ENCODE measurements around the gene TKT.
"Not testable (repeated sequence)": the region's sequence is repeated elsewhere in the genome, so short reads cannot be mapped to it uniquely, and the experiment has no call there.

TKT gene

DNA sequence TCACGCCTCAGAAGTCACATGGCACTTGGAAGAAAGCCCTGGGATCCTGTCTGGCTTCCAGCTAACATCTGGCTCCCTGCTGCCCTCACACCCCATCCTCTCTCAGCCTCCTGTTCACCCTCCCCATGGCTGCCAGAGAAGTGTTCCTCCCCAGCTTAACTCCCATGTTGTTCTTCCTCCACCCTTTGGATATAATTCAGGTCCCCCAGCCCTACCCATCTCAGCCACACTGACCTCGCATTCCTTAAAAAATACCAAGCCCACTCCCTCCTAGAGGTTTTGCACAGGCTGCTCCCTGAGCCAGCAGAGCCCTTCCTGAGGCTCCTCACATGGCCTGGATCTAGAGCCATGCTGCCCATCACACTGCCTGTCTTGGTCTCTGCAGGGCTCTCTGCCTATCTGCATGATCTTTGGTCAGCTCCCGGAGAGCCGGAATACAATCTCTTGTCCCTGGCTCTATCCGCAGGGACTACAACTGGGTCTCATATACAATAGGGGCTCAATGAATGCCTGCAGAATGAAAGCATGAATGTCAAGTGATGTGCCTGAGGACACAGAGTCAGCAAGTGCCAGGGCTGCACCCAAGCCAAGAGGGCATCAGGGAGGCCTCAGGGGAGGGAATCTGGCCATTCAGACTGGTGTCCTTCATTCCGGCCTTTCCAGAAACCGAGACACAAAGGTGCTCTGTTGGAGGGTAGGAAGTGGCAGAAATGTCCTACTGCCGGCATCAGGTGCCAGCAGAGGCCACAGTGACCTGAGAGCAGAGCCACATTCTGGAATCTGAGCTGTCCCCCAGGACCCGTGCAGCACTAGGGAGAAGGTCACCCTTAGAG, 3.8 kb upstream of the TKT start:
- DNase-seq = no peak

DNA sequence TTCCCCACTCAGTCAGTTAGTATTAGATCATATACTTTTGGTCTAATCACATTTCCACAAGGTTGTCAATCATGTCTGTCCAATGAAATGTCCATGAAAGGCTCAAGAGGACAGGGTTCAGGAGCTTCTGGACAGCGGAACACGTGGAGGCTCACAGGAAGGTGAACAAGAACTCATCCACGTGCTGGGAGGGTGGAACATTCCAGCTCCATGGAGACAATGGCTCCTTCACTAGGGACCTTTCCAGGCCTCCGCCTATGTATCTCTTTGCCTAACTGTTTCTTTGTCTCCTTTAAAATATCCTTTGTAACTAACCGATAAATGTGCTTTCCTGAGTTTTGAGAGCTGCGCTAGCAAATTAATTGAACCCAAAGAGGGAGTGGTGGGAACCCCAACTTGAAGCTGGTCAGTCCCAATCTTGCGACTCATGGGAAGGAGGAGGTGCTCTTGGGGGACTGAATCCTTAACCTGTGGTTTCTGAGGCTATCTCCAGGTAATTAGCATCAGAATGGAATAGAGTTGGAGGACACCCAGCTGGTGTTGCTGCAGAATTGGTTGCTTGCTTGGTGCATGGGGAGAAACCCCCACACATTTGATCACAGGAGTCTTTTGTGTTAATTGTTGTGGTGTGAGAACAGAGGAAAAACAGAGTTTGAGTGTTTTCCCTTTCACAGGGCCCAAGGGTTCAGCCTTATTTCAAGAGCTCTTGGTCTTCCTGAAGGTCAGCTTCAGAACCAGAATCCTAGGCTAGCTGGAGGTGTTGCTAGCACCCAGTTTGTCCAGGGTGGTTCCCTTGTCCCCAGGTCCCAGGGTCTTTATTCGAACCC, 3.0 kb upstream of the TKT start:
- no peak for DNase-seq

DNA sequence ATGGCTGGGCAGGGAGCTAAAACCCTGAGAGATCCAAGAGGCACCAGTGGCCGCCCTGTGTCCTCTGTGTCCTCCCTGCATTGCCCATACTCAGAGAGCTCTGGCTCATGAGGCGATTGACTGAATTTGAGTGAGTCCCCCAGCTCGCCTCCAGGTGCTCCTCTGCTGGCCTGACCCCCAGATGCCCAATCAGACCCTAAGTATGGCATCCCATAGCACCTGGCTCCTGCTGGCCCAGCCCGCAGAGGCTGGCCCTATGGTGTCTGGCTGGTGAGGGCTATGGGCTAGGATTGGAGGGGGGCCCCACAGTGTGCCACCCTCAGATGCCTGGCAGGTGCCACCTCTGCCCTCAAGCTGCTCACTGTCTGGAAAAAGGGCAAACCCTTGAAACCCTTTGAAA, 1.6 kb upstream of the TKT start:
- no peak for DNase-seq

DNA sequence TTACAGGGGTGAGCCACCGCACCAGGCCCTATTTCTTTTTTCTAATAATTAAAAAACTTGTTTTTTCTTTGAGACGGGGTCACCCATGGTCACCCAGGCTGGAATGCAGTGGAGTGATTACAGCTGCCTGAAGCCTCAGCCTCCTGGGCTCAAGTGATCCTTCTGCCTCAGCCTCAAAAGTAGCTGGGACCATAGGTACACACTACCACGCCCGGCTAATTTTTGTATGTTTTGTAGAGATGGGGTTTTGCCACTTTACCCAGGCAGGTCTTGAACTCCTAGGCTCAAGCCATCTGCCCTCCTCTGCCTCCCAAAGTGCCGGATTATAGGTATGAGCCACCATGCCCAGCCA, 858 bp upstream of the TKT start:
- no peak for DNase-seq

DNA sequence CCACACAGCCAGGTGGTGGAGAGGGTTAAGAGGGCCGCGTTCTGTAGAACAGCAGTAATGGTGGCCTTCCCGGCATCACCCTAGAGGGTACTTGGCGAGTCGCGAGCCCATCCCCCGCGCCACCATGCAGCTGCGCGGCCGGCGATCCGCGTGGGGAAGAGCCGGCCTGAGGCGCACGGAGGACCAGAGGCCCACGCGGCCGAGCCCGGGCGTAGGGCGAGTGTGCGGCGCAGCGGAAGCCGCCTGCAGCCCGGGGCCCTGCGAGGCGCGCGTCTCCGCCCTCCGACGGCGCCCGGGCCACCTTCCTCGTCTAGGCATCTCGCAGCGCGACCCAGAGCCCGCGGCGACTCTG, 423 bp downstream of the TKT start:
- DNase-seq = peak; percentile 38

DNA sequence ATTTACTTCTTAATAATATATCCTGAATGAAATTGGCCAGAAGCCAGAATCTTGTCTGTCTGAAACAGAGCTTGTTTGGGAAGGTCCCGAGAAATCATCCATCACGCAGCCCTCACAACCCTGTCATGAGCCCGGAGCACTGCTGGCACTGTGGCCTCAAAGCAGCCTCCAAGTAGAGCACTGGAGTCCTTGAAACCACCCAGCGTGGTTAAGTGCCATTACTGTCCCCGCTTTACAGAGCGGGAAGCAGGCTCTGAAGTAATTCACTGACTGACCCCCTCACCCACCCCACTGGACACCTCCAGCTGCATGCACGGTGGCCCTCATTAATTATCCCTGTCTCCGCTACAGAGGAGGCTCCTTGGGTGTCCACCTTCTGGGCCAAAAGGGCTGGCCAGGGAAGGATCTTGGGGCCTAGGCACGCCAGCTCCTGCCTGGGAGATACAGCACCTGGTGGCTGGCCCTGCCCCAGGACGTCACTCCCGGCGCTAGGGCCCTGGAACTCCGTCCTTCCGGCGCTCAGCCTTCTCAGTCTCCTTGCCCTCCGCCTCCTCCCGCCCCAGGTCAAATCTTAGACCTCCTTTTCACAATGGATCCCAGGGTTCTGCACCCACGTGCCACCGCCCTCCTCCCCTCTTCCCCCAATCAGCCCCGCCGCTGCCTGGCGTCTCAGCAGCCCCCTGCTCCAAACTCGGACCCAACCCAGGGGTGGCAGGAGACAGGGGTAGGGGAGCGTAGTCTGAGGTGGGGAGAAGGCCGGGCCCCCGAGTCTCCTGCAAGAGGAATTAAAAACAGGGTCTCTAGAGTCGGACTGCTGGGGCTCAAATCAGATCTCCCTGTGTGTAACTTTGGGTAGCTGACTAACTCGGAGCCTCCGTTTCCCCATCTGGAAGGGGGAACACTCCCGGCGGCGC, 1.1 kb downstream of the TKT start:
- DNase-seq = peak; percentile 43

DNA sequence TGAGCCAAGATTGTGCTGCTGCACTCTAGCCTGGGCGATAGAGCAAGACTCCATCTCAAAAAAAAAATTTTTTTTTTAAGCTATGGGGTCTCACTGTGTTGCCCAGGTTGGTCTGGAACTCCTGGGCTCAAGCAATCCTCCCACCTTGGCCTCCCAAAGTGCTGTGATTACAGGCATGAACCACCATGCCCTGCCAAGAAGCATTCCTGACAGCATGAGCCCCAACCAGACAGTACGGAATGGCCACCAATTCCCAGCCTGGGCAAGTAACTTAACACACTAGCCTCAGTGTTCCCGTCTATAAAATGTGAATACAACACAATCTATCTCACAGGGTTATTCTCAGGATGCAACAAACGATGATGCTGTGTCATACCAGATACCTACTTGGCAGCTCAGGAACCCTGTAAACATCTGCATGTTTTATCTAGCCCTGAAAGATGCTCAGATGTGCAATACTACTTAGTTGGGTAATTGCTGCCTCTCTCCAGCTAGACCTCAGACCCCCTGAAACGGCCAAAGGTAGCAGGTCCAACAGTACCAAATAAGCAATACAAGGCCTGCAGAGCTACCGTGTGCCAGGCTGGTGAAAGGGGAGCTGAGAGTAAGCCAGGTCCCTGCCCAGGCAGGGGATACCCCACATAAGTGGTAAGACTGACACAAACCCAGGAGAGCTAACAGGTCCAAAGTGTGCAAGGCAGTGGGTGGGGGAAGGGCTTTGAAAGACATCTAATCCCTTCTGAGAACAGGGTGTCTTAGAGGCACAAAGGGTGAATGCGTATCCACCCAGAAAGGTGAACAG, 1.9 kb downstream of the TKT start:
- no peak for DNase-seq

DNA sequence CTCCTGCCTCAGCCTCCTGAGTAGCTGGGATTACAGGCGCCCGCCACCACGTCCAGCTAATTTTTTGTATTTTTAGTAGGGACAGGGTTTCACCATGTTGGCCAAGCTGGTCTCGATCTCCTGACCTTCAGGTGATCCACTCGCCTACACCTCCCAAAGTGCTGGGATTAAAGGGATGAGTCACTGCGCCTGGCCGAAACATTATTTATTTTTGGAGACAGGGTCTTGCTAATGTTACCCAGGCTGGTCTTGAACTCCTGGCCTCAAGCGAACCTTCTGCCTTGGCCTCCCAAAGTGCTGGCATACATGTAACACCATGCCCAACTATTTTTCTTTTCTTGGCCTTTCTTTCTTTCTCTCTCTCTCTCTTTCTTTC, 2.9 kb downstream of the TKT start:
- DNase-seq = not testable (repeated sequence)

DNA sequence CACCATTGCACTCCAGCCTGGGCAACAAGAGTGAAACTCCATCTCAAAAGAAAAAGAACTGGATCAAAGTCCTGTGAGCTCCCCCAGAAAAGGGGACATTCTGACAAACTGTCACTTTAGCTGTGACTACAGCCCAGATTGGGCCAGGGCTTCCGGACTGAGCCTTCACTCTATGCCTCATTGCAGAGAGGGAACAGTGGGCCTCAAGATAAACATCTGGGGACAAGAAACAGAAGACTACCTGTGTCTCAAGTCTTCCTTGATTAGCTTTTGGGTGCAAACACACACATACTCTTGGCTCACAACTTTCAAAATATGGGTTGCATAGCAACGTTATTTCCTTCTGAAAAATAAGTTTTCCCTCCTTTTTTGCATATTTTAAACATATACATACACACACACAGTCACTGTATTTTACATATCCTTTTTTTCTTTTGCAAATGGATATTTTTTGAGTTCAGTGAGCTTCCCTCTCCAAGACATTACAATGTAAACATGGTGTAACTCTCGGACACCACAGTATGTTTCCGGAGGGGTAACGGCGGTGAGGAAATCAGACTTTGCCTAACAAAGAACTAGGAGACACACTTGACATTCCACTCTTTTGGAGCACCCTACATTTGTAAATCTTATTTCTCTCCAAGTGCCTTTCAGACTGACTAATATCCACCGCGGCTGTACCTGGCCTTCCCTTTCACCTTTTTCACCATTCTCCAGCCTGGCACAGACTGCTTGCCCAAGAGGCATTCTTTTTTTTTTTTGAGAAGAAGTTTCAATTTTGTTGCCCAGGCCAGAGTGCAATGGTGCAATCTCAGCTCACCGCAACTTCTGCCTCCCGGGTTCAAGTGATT, 3.5 kb downstream of the TKT start:
- DNase-seq = no peak

DNA sequence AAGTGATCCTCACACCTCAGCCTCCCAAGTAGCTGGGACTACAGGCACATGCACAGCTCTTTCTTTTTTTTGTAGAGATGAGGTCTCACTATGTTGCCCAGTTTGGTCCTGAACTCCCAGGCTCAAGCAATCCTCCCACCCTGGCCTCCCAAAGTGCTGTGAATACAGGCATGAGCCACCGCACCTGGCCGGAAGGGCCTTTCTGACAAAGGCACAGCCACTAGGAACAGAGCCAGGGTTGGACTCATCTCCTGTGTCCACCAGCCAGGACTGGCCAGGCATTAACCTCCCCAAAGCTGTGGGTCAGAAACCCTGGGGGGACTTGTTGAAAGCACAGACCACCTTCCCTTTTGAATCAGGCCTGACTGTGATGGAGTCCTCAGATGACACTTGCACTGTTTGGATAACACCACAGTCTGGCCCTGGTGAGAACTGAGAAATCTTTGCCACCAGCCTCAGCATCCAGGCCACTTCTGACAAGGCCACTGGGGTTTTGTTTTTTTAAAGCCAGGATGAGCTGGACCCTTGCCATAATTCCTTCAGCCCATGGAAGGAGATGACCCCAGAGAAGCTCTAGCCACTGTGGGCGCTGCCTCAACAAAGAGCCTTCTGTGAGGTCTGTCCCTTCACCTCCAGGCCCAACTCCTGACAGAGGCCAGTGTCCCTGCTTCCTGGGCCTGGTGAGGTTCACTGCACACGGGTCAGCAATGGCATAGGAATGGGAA, 4.8 kb downstream of the TKT start:
- DNase-seq = no peak

DNA sequence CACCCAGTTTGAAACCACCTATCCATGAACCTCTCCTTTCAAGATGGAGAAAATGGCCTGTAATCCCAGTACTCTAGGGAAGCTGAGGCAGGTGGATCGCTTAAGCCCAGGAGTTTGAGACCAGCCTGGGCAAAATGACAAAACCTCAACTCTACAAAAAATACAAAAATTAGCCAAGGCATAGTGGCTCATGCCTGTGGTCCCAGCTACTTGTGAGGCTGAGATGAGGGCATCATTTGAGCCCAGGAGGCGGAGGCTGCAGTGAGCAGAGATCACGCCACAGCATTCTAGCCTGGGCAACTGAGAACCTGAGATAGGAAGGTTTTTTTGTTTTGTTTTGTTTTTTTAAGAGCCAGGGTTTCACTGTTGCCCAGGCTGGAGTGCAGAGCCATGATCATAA, 5.4 kb downstream of the TKT start:
- no peak for DNase-seq

DNA sequence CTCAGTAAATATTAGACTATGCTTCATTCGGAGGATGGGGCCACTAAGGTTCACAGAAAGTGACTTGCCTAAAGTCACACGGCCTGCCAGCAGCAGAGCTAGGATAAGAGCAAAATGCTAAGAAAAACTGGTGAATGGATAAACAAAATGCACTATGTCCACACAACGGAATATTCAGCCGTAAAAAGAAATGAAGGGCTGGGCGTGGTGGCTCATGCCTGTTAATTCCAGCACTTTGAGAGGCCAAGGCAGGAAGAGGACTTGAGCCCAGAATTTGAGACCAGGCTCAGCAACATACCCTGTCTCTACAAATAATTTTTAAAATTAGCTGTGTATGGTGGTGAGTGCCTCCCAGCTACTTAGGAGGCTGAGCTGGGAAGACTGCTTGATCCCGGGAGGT, 7.7 kb downstream of the TKT start:
- no peak for DNase-seq

DNA sequence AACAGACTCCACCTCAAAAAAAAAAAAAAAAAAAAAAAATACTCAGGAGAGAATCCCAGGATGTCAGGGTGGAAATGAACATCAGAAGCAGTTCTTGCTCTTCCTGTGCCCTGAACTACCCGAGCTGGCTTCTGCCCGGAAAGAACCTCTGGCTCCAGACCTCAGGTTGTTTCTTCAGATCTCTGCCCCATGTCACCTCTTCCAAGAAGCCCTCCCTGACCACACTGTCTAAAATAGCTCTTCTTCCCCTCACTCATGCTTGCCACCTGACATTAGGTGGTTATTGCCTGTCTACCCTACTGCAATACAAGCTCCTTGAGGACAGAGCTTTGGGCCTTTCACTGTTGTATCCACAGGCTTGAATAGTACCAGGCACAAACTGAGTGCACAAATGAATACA, 8.2 kb downstream of the TKT start:
- DNase-seq = no peak

DNA sequence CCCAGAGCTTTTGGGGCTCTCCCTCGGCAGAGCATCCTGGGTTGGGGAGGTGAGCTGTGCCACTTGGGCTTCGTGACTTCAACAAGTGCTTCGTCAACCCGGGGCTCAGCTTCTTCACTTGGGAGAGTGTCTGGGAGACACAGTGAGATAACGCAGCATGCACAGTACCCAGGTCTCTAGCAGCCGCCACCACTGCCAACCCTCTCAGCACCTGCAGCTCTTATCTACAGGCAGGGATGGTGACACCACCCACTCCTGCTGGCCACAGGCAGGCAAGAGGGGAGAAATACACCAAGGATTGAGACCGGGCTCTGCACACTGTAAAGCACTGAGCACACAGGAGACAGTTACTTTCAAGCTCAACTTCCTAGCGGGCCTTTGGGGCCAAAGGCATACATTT, 11.6 kb downstream of the TKT start:
- no peak for DNase-seq

DNA sequence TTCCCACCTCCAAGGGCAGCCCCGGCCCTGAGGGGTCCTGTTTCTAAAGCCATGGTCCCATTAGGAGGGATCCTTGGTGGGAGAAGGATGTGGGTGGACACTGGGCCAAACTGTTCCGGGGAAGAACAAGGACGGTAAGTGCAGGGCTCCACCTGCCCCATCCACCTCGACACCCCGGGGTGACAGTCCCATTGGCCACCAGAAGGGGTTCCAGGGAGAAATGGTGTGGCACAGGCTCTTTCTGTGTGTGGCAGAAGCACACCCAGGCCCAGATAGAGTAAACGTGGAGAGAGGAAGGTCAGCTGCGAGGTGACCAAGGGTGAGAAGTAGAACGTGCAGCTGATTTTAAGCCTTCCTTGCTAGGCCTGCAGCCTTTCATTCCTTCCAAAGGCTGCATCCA, 12.0 kb downstream of the TKT start:
- no peak for DNase-seq

DNA sequence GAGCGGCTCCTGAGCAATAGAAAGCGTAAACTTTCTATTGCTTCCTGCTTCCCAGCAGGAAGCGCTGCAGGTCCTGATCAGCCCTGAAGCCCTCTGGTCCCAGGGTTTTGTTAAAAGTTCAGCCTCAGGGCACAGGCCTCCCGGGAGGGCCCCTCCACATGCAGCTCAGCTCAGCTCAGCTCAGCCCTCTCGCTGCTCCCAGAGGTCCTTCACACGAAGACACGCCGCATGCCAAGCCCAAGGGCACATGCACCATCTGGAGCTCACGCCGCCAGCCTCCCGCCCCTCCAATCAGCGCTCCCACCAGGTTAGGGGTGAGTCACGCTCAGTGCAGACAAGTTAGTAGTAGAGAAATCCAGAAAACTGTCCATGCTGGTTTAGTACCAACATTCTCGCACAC, 12.7 kb downstream of the TKT start:
- no peak for DNase-seq

DNA sequence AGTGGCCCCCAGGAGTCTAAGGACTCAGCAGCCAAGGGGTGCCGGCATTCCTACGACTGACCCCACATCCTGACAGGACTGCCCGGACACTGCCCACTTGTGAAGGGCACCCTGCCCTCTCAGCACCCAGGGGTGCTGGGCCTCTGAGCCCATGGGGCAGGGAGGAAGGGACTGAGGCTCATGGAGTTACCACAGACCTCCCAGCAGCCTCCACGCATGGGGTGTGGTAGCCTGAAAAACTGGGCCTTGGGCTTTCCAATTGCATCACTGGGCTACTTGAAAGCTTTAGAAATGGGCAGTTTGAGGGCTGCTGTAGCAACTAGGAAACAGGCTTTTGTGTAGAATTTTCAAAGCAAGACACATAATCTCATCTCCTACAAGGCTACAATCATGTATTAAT, 13.2 kb downstream of the TKT start:
- no peak for DNase-seq

DNA sequence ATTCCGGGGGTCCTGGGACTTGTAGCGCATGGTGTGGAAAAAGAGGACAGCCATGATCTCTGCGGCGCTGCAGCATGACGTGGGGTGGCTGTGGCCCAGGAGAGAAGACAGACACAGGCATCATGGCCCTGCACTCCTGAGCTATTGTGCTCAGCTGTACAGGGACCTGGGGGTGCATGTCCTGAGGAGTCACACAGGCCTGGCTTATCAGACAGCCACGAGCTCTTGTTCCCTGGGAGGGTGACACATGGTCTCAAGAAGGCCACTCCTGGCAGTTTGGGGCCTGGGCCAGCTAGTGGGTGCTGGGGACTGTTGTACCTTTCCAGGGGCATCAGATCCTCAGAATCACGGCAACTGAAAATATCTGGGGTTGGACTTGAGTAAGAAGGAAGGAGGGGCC, 13.7 kb downstream of the TKT start:
- no peak for DNase-seq

DNA sequence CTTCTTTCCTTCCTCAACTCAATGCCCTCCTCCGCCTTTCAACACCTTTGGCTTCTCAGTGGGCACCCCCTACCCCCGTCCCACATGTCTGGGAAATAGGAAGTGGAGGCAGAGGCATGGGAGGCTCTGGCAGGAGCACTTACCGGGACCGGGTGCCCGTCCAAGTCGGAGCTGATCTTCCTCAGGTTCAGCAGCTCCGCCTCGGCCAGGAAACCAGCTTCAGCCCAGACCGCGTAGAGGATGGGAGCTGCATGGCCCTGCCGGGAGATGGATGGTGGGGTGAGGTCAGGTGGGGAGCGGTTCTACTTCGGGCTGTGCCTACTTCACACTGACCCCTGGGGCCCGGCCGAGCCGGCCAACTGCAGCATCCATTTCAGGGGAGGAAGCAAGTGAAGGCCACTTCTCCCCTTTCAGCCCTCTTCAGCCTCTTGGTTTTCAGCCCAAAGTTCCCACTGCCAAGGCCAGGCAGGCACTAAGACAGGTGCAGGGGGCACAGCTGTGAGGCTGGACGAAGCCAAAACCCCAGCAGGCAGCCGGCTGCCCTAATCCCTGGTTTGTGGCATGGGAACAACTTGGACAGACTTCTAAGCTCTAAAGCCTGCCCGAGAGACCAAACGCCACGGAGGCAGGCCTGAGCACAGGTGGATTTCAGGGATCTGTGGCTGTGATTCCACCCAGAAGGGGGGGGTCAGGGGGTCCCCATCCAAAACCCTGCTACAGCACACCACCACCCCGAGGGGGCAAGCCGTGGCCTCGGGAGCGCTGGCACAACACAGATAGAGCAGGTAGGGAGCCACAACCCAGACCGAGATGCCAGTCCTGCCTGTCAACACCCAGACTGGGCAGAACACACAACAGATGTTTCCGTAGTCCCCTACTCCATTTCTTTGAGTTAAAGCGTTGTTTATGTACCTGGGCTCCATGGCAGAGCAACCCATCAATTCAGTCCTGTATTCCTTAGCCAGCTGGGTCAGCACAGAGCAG, 14.5 kb downstream of the TKT start:
- no peak for DNase-seq

DNA sequence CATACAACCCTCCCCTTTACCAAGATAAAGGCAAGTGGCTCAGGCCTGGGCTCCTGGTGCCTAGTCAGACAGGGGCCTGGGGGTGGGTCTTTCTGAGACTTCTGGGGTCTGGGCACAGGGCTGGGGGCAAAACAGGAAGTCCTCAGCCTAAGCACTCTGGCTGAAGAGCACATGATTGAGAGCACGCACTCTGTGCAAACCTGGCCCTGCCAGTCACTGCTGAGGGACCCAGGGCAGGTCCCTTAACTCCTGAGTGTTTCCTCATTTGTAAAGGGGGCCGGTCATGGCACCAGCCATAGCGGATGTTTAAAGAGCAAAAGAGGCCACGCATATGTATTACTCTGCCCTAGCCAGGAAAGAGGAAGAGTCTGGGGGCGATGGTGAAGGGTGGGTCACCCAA, 16.0 kb downstream of the TKT start:
- DNase-seq = no peak

Data from activated CD8-positive, alpha-beta memory T cell treated with anti-CD3 and anti-CD28 coated beads, Interleukin-2, amount 50 U/mL, for 4 hours (primary cell).